Stomach (tissue), 4 donors: ENCODE data around the gene PAK5.

Experiments
- EP300 ChIP-seq: sonication (generic); formaldehyde crosslinking; IDR thresholded peaks from one replicate; pipeline ENCODE4 v1.6.1; 2017; ENCODE audit warnings: antibody characterized with exemption
- POLR2A ChIP-seq, 4 donors: fragments of 450-650 bp; IDR thresholded peaks; one replicate each; pipeline ENCODE4 v1.6.1; 2016; ENCODE audit warnings: antibody characterized with exemption in 4 of 4, control low read depth in 2 of 4, mild to moderate bottlenecking in 1 of 4, moderate library complexity in 1 of 4
- POLR2AphosphoS5 ChIP-seq, 3 donors: sonication (generic); formaldehyde crosslinking; IDR thresholded peaks; one replicate each; pipeline ENCODE4 v1.6.1; 2016; ENCODE audit warnings: antibody characterized with exemption in 3 of 3
- TF ChIP-seq, protein P1 (sequence below), 7 experiments: fragments of 450-650 bp in 4 of 7; fragments of 200-600 bp in 3 of 7; sonication (generic) in 3 of 7; IDR thresholded peaks; one replicate each; pipeline ENCODE4 v1.5.1; 2016 to 2019; ENCODE audit warnings: antibody characterized with exemption in 7 of 7, control low read depth in 2 of 7, mild to moderate bottlenecking in 1 of 7

DNA sequence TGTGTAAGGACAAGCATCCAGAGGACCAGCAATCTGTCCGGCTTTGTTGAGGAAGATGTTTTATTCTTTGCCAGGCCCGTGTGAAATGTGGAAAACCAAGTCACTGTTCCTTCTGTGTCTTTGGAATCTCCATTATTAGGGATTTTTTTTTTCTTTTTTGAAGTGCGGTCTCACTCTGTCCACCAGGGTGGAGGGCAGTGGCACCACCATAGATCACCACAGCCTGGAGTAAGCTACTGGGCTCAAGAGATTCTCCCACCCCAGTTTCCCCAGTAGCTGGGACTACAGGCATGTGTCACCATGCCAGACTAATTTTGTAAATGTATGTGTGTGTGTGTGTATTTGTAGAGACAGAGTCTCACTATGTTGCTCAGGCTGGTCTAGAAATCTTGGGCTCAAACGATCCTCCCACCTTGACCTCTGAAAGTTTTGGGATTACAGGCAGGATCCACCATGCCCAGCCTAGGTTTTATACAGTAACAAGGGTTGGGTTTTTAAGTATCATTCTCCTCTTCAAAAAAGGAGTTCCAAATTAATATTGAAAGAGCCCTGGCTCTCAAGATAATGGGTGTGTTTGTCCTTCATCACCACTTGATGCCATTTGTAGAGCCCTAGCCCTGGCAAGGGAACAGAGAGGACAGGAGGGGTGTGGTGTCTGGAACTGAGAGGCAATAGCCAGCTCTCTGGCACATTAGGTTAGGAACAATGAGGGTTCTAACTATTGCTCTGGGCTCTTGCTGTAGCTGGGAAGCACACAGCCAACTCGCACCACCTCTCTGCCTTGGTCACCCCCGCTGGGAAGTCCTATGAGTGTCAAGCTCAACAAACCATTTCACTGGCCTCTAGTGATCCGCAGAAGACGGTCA is 321.3 kb downstream of the PAK5 start:
- TF ChIP-seq, protein P1, sequence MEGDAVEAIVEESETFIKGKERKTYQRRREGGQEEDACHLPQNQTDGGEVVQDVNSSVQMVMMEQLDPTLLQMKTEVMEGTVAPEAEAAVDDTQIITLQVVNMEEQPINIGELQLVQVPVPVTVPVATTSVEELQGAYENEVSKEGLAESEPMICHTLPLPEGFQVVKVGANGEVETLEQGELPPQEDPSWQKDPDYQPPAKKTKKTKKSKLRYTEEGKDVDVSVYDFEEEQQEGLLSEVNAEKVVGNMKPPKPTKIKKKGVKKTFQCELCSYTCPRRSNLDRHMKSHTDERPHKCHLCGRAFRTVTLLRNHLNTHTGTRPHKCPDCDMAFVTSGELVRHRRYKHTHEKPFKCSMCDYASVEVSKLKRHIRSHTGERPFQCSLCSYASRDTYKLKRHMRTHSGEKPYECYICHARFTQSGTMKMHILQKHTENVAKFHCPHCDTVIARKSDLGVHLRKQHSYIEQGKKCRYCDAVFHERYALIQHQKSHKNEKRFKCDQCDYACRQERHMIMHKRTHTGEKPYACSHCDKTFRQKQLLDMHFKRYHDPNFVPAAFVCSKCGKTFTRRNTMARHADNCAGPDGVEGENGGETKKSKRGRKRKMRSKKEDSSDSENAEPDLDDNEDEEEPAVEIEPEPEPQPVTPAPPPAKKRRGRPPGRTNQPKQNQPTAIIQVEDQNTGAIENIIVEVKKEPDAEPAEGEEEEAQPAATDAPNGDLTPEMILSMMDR (IDR thresholded peaks at IDR 0.05), result no peak
- TF ChIP-seq POLR2A (IDR thresholded peaks at IDR 0.05) (no peak), POLR2AphosphoS5 (IDR thresholded peaks at IDR 0.05) (no peak), EP300 (no peak)
